ENCODE results near the gene POLRMT. TPM values are rescaled to one million over a fixed set of nuclear protein-coding genes. Genes with fewer than 3 reads are reported as not detected.
A peak's percentile ranks its signal among the peaks of the same experiment; 100 is the strongest.

The POLRMT gene
- polyA plus RNA-seq, 4 donors, result 55.8 to 68.1 (median 60.8) TPM

DNA sequence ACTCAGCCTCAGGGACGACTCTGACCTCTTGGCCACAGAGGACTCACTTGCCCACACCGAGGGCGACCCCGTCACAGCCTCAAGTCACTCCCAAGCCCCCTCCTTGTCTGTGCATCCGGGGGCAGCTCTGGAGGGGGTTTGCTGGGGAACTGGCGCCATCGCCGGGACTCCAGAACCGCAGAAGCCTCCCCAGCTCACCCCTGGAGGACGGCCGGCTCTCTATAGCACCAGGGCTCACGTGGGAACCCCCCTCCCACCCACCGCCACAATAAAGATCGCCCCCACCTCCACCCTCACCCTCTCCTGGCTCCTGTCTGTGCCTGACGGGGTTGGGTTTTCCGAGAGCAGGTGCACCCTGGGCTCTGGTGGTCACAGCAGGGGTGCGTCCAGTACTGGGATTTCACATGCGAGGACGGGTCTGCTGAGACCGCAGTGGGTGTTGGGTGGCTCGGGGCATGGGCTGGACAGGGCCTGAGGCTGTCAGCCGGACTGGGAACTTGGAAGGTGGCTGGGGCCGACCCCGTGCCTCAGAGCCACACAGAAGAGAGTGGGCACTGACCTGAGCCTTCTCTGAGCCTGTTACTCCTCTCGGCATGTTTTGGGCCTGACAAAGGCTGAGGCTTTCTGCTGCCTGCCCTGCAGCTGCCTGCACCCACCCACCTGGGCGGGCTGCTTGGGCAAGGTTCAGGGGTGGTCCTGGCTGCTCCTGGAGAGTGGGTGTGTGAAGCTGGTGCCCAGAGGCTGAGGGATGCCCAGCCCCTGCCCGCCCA lies 50.0 kb downstream of the POLRMT start:
- no peak for DNase-seq (ENCODE audit: low read depth in 4 of 4, low spot score in 2 of 4)

DNA sequence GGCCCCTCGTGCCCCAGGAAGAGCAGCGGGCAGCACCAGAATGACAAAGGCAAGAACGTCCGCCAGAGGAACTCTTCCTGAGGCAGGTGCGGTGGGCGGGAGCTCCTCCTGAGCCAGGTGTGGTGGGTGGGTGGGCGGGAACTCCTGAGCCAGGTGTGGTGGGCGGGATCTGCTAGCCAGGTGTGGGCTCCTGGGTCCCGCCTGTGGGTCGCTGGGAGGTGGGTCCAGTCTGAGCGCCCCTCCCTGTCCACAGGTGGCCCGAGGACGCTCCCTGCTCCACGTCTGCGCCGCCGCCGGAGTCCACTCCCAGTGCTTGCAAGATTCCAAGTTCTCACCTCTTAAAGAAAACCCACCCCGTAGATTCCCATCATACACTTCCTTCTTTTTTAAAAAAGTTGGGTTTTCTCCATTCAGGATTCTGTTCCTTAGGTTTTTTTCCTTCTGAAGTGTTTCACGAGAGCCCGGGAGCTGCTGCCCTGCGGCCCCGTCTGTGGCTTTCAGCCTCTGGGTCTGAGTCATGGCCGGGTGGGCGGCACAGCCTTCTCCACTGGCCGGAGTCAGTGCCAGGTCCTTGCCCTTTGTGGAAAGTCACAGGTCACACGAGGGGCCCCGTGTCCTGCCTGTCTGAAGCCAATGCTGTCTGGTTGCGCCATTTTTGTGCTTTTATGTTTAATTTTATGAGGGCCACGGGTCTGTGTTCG lies 50.7 kb downstream of the POLRMT start:
- DNase-seq (ENCODE audit: low read depth in 4 of 4, low spot score in 2 of 4), result no peak

DNA sequence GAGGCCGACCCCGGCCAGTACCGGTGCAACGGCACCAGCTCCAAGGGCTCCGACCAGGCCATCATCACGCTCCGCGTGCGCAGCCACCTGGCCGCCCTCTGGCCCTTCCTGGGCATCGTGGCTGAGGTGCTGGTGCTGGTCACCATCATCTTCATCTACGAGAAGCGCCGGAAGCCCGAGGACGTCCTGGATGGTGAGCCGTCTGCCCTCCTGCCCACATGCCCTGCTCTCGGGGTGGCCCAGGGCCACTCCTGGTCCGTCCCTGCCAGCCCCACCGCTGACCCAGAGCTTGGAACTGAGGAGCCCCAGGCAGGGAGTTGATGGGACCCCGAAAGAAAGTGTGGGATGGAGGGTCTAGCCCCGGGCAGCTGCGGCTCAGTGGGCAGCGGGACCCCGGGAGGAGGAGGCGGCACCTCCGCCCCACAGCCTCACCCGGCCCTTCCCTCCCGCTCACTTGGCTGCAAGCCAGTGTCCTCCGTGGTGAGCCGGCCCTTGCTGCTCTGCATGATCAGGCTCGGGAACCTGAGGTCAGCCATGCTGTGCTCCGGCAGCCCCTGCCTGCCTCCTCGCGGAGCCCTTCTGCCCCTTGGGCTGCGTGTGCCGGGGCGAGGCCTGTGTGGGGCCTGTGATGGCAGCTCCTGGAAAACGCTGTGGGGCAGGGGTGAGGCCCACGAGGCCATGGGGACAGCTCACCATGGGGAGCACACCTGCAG lies 51.8 kb downstream of the POLRMT start:
- DNase-seq (ENCODE audit: low read depth in 4 of 4, low spot score in 2 of 4), result no peak

DNA sequence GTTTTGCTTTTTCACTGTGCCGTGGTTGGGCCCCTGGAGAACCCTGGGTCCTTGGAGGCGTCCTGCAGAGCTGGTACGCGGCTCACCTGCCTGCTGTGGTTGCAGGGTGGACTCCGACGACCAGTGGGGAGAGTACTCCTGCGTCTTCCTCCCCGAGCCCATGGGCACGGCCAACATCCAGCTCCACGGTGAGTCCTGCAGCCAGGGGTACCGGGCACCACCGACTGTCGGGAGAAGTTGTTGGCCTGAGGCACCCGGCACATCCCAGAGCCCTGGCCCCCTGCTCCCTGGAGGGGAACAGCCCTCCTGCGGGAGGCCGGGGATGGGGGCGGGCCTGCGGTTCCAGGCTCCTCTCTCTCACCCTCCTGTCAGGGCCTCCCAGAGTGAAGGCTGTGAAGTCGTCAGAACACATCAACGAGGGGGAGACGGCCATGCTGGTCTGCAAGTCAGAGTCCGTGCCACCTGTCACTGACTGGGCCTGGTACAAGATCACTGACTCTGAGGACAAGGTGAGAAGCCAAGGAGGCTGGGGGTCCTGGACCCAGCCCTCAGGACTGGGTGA lies 53.0 kb downstream of the POLRMT start:
- DNase-seq (ENCODE audit: low read depth in 4 of 4, low spot score in 2 of 4), result no peak

DNA sequence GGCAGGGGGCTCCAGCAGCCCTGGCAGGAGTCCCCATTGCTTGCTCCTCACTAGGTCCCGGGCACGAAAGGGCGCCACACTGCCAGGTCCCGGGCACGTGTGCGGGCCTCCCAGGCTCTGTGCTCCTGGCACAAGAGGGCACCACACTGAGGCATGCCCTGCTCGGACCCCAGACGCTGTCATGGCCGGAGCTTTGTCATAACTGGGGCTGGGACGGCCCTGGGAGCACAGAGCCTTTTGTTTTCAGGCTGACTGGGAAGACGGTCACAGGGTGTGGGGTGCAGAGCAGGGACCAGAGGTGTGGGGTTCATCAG lies 53.5 kb downstream of the POLRMT start:
- DNase-seq (ENCODE audit: low read depth in 4 of 4, low spot score in 2 of 4), result no peak

DNA sequence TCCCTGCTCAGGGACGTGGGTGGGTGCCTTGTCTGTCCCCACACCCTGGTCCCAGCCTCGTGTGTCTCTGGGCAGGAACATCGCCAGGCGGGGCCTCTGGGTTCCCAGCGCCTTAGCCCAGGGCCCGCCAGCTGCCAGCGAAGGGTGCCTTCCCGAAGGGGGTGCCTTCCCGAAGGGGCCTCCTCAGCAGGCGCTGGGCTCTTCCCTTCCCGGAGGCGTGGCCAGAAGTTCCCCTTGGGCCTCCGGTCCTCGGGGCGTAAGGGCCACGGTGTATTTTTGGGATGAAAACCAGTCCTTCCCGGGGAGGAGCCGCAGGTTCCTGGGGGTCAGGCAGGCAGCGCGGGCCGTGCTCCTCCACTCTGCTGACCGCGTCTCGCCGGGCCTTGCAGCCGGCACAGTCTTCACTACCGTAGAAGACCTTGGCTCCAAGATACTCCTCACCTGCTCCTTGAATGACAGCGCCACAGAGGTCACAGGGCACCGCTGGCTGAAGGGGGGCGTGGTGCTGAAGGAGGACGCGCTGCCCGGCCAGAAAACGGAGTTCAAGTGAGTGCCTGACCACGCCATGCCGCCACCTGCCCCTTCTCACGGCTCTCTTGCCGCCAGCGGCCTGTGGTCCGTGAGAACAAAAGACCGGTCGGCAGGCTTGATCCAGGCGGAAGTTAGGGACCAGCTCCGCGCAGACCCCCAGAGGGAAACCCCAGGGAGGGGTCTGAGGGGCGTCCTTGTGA lies 54.1 kb downstream of the POLRMT start:
- no peak for DNase-seq (ENCODE audit: low read depth in 4 of 4, low spot score in 2 of 4)

DNA sequence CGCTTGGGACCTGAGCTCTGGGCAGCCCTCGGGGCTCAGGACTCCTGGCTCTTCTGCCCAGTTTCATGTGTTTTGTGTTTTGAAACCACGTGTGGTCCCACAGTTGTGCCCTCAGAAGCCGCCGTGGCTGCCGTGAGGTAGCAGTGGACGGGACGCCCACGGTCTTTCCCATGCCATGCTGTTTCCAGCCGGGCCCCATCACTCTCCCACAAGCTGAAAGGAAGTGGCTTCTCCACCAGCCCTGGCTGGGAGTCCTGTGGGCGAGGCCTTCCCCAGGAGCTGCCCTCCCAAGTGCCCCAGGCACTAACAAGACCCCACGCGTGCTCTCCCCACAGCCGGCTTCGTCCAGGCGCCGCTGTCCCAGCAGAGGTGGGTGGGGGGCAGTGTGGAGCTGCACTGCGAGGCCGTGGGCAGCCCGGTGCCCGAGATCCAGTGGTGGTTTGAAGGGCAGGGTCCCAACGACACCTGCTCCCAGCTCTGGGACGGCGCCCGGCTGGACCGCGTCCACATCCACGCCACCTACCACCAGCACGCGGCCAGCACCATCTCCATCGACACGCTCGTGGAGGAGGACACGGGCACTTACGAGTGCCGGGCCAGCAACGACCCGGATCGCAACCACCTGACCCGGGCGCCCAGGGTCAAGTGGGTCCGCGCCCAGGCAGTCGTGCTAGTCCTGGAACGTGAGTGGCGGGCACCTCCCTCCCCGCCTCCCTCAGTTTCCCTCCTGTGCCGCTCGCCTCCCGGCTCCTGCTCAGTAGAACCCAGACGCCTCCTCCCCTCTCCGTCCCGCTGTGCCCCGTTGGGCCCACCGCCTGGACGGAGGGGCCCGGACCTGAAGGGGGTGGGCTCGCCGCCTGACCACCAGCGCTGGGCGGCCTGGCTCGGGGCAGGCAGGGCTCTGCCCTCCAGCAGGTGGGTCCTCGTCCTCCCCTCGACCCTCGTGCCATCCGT lies 55.6 kb downstream of the POLRMT start:
- no peak for DNase-seq (ENCODE audit: low read depth in 4 of 4, low spot score in 2 of 4)

DNA sequence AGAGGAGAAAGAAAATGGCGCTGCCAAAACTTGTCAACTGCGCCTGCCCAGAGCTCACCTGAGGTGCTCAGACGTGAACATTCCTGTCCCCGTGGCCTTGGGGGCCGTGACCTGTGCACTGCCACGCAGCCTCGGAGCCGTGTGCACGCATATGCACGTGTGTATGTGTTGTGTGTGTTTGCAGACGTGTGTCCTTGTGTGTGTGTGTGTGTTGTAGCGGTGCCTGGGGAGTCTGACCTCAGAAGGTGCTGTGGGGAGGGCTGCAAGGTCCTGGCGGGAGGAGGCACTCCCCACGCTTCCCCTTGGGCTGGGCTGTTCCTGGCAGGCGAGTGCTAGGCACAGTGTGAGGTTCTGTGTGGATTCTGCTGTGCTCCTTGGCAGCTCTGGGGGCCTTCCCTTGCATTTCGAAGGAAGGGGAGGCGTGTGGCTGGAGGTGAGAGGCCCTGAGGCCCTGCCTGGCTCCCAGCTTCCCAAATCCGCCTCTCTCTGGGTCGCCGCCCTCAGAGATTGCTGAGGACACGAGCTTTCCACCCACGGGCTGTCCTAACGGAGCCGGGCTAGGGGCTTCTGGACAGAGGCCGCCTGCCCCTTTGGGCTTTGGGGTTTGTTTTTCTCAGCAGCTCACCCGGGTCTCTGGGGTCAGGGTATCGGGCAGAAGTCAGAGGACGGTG lies 56.4 kb downstream of the POLRMT start:
- DNase-seq (ENCODE audit: low read depth in 4 of 4, low spot score in 2 of 4), result no peak

DNA sequence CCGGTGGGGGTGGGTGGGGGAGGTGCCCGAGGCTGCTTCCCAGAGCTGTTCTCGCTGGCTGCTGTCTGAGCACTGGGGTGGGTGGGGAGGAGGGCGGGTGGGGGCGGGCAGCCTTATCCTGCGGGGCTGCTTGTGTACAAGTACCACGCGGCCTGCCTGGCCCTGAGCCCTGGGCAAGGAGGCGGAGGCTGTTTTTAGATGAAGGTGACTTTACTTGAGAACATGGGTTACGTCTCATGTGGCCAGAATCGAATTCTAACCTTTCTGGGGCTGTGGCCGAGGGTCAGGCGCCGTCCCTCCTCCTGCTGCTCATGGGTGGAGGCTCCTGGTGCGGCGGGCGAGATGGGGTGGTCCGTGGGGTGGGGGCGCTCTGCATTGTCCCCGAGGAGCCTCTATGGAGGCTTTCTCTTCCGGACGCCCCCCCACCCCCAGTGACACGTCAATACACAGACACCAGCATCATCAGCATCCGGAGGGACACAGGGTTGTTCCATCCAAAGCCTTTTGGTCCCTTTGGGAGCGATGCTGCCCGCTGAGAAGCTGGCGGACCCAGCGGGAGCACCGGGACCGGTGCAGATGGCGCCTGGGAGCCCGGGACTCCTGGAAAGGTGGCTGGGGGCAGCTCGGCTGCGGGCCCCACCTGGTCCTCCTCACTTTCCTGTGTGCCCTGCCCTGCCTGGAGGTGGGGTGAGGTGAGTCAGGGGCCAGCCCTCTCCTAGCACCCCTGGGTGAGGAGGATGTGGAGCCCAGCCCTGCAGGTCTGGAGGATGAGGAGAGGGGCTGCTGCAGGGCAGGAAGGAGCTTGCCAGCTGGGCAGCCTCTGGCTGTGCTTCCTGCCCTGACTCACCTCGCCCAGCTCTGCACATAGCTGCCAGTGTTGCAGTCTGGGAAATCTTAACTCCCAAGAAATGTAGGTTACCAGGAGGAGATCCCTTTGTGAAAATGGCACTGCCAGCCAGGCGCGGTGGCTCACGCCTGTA lies 57.5 kb downstream of the POLRMT start:
- DNase-seq (ENCODE audit: low read depth in 4 of 4, low spot score in 2 of 4), result no peak

DNA sequence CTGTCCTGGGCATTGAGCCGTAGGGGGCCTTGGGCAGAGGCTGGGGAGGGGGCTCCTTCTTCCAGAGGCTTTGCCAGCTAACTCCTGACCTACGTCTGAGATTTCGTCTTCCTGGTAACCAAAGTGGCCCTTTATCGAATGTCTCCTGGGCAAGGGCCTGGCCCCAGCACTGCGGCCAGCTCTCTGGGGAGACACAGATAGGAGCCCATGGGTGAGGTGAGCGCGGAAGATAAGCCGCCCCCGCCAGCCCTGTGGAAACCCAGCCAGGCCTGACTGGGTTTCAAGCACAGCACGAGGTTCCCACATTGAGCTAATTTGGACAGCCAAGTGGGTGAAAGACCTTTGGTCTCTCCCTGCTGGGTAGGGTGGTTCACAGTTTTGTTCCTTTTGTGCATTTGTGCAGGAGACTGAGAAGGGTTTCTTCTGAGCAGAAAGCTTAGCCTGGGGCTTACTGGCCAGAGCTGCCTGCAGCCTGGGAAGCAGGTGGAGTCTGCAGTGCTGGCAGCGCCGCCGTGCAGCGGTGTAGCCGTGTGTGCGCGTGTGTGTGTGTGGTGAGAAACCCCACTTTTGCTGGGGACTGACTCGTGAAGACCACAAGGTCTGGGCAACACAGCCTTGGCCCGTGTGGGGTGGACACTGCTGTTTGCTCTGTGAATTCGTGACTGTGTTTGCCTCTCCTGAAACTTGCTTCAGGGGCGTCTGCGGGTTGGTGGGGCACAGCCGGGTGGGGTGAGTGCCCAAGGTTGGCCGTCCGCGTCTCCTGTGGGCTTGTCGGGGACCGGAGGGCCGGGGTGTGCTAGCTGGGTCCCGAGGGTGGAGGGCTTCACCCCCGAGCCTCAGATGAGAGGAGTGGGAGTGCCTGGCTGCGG lies 58.4 kb downstream of the POLRMT start:
- no peak for DNase-seq (ENCODE audit: low read depth in 4 of 4, low spot score in 2 of 4)

DNA sequence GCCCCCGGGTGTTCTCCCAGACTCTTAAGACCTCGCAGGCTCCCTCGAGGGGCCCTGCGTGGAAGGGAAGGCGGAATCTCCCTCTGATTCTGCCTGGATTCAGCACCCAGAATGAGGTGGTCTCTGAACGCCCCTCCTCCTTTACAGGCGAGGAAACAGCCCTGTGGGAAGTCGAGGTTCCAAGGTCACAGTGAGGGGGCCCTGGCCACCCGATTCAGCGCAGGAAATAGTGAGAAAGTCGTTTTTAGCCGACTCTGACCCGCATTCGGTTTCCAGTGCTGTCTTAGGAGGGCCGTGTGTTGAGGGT lies 59.9 kb downstream of the POLRMT start:
- DNase-seq (ENCODE audit: low read depth in 4 of 4, low spot score in 2 of 4), result no peak

DNA sequence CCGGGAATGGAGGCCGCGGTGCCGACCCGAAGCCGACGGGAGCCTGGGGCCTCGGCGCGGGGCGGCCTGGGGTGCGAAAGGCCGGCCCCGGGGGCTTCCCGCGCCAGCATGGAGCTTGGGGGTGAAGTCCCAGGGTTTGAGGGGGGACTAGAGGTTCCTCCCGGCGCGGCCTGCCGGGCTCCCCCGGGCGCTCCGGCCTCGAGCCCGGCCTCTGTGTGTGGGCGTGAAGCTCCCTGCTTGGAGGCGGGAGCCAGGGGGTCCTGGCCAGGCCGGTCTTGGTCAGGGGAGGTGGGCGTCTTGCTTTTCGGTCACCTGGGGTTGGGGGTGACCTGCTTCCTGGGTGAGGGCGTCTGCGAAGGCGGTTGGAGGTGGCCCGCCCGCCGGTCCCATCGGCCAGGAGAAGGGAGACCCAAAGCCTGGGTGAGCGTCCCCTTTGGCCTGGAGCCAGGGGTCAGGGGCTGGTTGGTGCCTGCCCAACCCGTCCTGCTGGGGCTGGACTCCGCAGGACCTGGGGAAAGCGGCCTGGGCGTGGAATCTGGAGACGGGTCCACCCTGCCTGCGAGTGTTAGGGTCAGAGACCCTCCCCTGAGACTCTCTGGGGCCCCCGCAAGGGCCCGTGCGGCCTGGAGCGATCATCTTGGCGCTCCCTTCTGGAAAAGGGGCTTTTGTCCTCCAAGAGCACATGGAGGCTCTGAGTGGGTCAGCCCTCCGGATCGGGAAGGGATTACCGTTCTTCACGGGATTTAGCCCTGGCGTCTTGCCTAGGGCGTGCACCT lies 60.4 kb downstream of the POLRMT start:
- no peak for DNase-seq (ENCODE audit: low read depth in 4 of 4, low spot score in 2 of 4)

DNA sequence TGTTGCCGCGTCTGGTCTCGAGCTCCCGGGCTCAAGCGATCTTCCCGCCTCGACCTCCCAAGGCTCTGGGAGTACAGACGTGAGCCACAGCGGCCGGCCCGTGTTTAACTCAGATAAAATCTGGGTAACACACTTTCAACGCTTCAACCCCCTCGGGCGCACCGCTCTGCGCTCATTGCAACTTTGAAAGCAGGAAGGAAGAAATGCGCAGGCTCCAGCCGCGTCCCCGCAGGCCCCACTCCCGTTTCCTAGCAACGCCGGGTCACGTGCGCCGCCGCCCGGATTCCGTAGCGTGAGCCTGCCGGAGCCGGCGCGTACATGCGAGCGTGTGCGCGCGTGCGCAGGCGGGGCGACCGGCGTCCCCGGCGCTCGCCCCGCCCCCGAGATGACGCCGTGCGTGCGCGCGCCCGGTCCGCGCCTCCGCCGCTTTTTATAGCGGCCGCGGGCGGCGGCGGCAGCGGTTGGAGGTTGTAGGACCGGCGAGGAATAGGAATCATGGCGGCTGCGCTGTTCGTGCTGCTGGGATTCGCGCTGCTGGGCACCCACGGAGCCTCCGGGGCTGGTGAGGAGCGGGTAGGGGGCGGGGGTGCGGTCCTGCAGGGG lies 61.1 kb downstream of the POLRMT start, which contains the start of gene BSG:
Gene BSG (plus strand): TSS at position 457 of the 603 bp plus-strand sequence. CDS start 39 bp downstream, at position 496.
- peak; percentile 87 to 95 (median 93) for DNase-seq (ENCODE audit: low read depth in 4 of 4, low spot score in 2 of 4)

DNA sequence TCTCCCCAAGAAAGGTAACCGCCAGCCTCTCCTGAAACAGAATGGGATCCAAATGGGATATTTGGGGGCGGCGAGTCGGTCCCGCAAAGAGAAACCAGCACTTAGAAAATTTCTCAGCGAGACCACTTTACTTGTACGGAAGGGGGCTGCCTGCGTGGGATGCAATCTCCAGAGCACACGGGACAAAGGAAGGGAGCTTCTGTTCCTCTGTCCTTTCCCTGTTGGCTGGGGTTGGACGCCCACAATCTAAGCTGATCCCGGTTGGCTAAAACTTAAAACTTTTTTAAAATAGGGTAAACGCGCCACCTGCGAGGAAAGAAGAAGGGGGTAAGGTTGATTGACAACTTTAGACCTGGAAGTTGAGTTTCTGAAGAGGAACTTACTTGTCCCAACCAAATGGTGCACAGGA lies 61.8 kb downstream of the POLRMT start:
- DNase-seq (ENCODE audit: low read depth in 4 of 4, low spot score in 2 of 4), result no peak

DNA sequence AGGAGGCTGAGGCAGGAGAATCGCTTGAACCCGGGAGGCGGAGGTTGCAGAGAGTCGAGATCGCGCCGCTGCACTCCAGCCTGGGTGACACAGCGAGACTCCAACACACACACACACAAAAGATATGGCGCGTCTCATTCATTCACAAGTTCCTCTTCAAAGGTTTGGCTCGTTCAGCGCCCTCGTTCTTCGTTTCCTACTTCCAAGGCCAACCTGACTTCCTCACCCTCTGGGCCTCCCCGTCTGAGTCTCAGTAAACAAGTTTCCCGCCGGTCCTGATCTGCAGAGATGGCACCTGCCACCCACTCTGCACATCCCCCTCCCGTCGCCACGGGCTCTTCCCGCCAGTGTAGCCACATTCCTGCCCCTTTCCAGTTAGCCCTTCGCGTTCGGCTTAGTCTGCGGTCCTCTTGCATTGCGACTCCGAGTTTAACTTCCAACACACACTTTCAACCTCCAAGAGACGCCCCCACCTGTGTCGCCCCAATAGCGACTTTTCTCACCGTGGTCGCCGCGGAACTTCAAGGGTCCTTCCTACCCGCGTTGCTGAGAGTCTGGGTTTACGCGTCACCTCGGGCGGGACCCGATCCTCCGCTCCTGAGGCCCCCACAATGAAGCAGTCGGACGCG lies 62.3 kb downstream of the POLRMT start:
- peak in 1 of 4 donors; percentile 53 for DNase-seq (ENCODE audit: low read depth in 4 of 4, low spot score in 2 of 4)
